ENCODE measurements around the gene TNRC6C.

TNRC6C gene

DNA sequence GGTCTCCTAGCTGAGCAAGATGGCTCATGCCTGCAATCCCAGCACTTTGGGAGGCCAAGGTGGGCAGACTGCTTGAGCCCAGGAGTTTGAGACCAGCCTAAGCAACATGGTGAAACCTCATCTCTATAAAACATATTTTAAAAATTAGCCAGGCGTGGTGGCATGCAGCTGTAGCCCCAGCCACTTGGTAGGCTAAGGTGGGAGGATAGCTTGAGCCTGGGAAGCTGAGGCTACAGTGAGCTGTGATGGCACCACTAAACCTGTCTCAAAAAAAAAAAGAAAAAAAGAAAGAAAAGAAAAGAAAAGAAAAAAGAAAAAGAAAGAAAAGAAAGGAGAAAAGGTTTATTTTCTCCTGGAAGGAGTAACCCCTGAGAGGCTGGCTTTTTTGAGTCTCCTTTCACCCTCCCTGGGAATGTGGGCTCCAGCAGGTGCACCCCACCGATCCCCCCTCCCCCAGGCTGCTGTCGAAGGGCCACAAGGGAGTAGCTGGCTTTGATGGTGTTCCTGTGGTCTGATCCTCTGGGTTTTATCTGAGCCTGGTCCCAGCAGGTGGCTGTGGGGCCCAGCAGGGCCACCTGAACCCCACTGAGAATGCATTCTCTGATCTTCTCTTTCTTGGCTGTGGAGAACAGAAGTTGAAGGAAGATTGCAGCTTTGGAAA, 29.9 kb upstream of the TNRC6C start:
- Mint-ChIP-seq H3K4me1 (peaks cover 36% of the 10 kb centered on the region), H3K36me3 (ENCODE audit: low read depth) (no peaks in the 10 kb centered on the region), H3K9me3 (no peaks in the 10 kb centered on the region), H3K27ac (no peak overlapping the region), H3K4me3 (no peak overlapping the region), H3K27me3 (ENCODE audit: low read depth) (peaks cover 36% of the 10 kb centered on the region)
- TF ChIP-seq, protein P1, sequence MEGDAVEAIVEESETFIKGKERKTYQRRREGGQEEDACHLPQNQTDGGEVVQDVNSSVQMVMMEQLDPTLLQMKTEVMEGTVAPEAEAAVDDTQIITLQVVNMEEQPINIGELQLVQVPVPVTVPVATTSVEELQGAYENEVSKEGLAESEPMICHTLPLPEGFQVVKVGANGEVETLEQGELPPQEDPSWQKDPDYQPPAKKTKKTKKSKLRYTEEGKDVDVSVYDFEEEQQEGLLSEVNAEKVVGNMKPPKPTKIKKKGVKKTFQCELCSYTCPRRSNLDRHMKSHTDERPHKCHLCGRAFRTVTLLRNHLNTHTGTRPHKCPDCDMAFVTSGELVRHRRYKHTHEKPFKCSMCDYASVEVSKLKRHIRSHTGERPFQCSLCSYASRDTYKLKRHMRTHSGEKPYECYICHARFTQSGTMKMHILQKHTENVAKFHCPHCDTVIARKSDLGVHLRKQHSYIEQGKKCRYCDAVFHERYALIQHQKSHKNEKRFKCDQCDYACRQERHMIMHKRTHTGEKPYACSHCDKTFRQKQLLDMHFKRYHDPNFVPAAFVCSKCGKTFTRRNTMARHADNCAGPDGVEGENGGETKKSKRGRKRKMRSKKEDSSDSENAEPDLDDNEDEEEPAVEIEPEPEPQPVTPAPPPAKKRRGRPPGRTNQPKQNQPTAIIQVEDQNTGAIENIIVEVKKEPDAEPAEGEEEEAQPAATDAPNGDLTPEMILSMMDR (IDR thresholded peaks at IDR 0.05; ENCODE audit: unreplicated experiment in 3 of 3) = no peak

DNA sequence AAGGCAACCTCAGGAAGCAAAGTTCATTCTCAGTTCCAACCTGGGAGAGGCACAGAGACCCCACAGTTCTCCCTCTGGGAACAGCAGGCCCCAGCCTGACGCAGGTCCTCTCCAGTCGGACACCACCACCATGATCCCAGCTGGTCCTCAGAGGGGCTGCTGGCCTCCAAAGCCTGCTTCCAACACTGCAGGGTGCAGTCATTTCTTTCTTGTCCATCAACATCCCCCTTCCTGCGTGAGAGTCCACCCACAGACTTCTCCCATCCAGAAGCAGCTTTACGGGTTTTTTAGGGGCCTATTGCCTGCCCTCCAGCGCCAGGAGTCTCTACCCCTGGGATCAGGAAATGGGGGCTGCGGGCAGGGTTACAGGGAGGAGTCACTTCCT, 29.3 kb upstream of the TNRC6C start:
- Mint-ChIP-seq H3K4me1 (peaks cover 37% of the 10 kb centered on the region), H3K27me3 (ENCODE audit: low read depth) (peaks cover 37% of the 10 kb centered on the region), H3K9me3 (no peaks in the 10 kb centered on the region), H3K27ac (no peak overlapping the region), H3K36me3 (ENCODE audit: low read depth) (no peaks in the 10 kb centered on the region), H3K4me3 (no peak overlapping the region)
- TF ChIP-seq, protein P1 (IDR thresholded peaks at IDR 0.05; ENCODE audit: unreplicated experiment in 3 of 3) = no peak

DNA sequence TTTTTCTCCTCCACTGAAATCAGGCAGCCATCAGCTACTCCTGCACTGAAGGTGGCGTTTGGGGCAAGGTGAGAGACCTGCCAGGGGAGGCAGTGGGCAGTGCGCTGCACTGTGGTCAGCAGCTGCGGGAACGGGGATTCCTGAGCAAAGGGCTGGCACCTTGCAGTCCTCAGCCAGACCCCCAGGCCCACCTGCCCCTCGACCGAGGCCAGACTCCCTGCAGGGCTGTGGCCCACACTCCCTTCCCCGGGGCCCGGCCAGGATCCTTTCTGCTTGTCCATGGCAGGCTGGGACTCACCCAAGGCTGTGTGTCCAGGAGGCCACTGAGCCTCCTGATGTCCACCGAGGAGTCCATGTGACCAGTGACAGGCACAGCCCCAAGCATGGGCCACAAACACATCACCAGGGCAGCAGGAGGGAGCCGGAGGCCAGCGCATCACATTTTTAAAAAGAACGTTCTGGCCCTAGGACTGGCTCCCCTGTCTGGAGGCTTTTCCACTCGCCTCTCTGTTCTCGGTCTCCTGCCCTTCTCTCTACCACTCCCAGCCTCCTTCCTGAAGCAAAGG, 28.5 kb upstream of the TNRC6C start:
- TF ChIP-seq, protein P1 (IDR thresholded peaks at IDR 0.05; ENCODE audit: unreplicated experiment in 3 of 3) = no peak
- Mint-ChIP-seq H3K27me3 (ENCODE audit: low read depth) (peaks cover 33% of the 10 kb centered on the region), H3K9me3 (no peaks in the 10 kb centered on the region), H3K36me3 (ENCODE audit: low read depth) (no peaks in the 10 kb centered on the region), H3K4me3 (no peak overlapping the region), H3K4me1 (peaks cover 30% of the 10 kb centered on the region), H3K27ac (no peak overlapping the region)

DNA sequence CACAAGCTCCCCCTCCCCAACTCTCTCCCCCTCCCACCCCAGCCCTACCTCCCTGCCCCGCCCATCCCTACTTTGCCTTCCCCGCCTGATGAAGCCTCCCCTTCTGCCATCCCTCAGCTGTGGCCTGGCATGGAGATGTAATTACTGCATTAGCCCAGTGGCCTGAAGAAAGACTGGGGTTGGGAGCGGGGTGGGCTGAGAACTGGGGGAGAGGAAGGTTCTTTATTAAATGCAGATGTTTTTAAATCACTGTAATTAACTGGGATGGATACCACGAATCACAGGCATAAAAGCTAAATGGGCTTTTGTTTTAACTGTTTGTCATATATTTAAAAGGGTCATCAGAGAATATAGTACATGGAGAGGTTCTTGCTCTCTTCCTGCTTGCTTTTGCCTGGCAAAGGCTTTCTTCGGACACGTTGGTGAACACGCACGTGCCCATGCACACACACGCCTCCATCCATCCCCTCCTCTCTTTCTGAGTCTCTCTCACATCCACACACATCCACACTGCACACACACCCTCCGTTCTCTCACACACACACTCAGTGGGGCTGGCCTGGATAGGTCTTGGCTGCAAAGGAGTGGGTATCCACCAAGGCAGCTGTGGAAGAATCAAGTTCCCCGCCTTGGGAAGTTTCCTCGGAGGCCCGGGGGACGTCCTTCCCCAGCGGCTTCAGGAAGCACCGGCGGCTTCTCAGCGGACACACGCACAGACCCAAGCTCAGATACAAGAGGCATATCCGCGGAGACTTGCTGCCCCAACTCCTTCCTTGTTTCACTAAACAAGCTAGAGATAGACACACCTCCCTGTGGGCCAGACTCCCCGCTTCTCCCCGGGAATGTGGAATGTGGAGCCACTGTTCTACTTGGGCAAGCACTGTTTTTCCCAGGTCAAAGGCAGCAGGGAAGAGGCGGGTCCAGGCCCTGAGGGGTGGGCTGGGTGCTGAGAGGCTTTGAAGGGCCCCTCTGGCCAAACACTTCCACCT, 27.4 kb upstream of the TNRC6C start:
- Mint-ChIP-seq H3K27ac (peak overlapping the region in 2 of 3 experiments; percentile 13 to 45), H3K27me3 (ENCODE audit: low read depth) (peaks cover 34% of the 10 kb centered on the region), H3K9me3 (no peaks in the 10 kb centered on the region), H3K4me3 (no peak overlapping the region), H3K36me3 (ENCODE audit: low read depth) (no peaks in the 10 kb centered on the region), H3K4me1 (peaks cover 24% of the 10 kb centered on the region)
- TF ChIP-seq, protein P1 (IDR thresholded peaks at IDR 0.05; ENCODE audit: unreplicated experiment in 3 of 3) = no peak

DNA sequence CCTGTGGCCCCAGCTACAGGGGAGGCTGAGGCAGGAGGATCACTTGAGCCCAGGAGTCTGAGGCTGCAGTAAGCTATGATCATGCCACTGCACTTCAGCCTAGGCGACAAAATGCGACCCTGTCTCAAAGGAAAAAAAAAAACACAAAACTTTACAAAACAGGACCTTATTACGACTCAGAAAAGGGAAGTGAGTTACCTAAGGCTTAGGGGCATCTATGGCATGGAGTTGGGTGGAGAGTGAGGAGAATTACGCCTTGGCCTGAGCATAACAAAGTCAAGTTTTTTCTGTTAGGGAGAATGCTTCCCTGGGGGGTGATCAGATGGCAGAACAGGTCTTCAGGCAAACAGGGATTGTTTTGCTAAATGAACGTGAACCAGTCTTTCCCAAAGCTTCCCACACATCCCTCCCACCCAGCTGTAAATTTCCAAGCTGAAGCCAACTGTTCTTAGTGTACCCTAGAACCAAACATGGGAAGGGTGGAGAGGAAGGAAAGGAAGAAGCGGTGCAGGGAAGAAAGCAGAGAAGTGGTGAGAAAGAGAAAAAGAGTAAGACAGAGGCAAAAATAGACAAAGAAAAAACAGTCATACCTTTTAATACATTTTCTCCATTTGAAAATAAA, 24.6 kb upstream of the TNRC6C start:
- peaks cover 14% of the 10 kb centered on the region for H3K4me1 Mint-ChIP-seq
- H3K4me3 Mint-ChIP-seq = peak overlapping the region in 1 of 3 experiments; percentile 36
- H3K27me3 Mint-ChIP-seq (ENCODE audit: low read depth) = peaks cover 45% of the 10 kb centered on the region
- TF ChIP-seq, protein P1 (IDR thresholded peaks at IDR 0.05; ENCODE audit: unreplicated experiment in 3 of 3) = no peak
- no peaks in the 10 kb centered on the region for H3K9me3 Mint-ChIP-seq
- H3K27ac Mint-ChIP-seq = no peak overlapping the region
- H3K36me3 Mint-ChIP-seq (ENCODE audit: low read depth) = no peaks in the 10 kb centered on the region

Measured in nephron (organoid).